ENCODE measurements around the gene GPC5.

GPC5 gene

GRCh38 chr13:91622778-91623550, 224.5 kb downstream of the GPC5 start:
- no peak for TF ChIP-seq CTCF (IDR thresholded peaks at IDR 0.05; ENCODE audit: extremely low read depth, missing control alignments)
- no peak for DNase-seq (ENCODE audit: low spot score)

- DNase-seq (ENCODE audit: low spot score): no peak
- no peak for TF ChIP-seq CTCF (IDR thresholded peaks at IDR 0.05; ENCODE audit: extremely low read depth, missing control alignments)
Measured at GRCh38 chr13:91627952-91628739, 229.7 kb downstream of the GPC5 start.

DNA sequence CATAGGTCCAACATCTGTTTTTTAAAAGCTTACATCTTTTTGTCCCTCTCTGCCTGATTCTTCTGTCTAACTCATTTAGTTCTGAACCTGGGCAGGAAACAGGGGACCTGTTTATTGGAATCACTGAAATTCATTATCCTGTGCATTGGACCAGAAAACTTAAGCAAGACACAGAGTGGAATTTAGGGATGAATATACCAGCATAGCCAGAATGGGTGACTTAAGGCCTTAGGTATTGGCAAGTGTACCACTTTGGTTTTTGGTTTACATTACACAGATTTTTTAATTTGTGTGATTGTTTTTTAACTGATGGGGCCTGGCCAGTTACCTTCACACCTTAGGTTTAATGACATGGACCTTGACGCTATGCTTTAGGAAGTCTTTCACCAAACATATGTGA, 232.5 kb downstream of the GPC5 start:
- no peak for DNase-seq (ENCODE audit: low spot score)
- no peak for TF ChIP-seq CTCF (IDR thresholded peaks at IDR 0.05; ENCODE audit: extremely low read depth, missing control alignments)

- DNase-seq (ENCODE audit: low spot score): no peak
- TF ChIP-seq CTCF (IDR thresholded peaks at IDR 0.05; ENCODE audit: extremely low read depth, missing control alignments): no peak
Measured at GRCh38 chr13:91632086-91632485, 233.7 kb downstream of the GPC5 start.

GRCh38 chr13:91639330-91639729, 240.9 kb downstream of the GPC5 start:
- TF ChIP-seq CTCF (IDR thresholded peaks at IDR 0.05; ENCODE audit: extremely low read depth, missing control alignments): no peak
- no peak for DNase-seq (ENCODE audit: low spot score)

- TF ChIP-seq CTCF (IDR thresholded peaks at IDR 0.05; ENCODE audit: extremely low read depth, missing control alignments): no peak
- no peak for DNase-seq (ENCODE audit: low spot score)
Measured at GRCh38 chr13:91643394-91643793, 245.0 kb downstream of the GPC5 start.

- DNase-seq (ENCODE audit: low spot score): no peak
- TF ChIP-seq CTCF (IDR thresholded peaks at IDR 0.05; ENCODE audit: extremely low read depth, missing control alignments): no peak
Measured at GRCh38 chr13:91644806-91645205, 246.4 kb downstream of the GPC5 start.

Data from GM20000 (cell line).